Fibroblast of peridontal ligament (primary cell): ENCODE measurements around the gene FMNL2.

ENCODE experiments used
- DNase-seq: peaks from one replicate; pipeline ENCODE4 v3.0.0-alpha.2; 2010; ENCODE audit errors: extremely low read depth

FMNL2 gene

GRCh38 chr2:152425765-152426727 is 91.1 kb downstream of the FMNL2 start:
- no peak for DNase-seq

- no peak for DNase-seq
Observed at GRCh38 chr2:152426801-152427200, 91.8 kb downstream of the FMNL2 start.

- DNase-seq, result no peak
Observed at GRCh38 chr2:152427902-152428301, 92.9 kb downstream of the FMNL2 start.

GRCh38 chr2:152428800-152429582 is 94.0 kb downstream of the FMNL2 start:
- peak; percentile 26 for DNase-seq

GRCh38 chr2:152430876-152431275 is 95.9 kb downstream of the FMNL2 start:
- no peak for DNase-seq

- no peak for DNase-seq
Observed at GRCh38 chr2:152431370-152432098, 96.6 kb downstream of the FMNL2 start.

GRCh38 chr2:152432206-152432653 is 97.3 kb downstream of the FMNL2 start:
- peak; percentile 96 for DNase-seq

GRCh38 chr2:152432765-152433164 is 97.8 kb downstream of the FMNL2 start:
- no peak for DNase-seq

GRCh38 chr2:152433289-152433688 is 98.3 kb downstream of the FMNL2 start:
- no peak for DNase-seq

GRCh38 chr2:152433791-152434190 is 98.8 kb downstream of the FMNL2 start:
- DNase-seq, result no peak

GRCh38 chr2:152434395-152435182 is 99.6 kb downstream of the FMNL2 start:
- no peak for DNase-seq

- DNase-seq, result no peak
Observed at GRCh38 chr2:152436148-152436547, 101.2 kb downstream of the FMNL2 start.

- no peak for DNase-seq
Observed at GRCh38 chr2:152437276-152438108, 102.5 kb downstream of the FMNL2 start.

GRCh38 chr2:152440049-152440448 is 105.1 kb downstream of the FMNL2 start:
- DNase-seq, result no peak

- no peak for DNase-seq
Observed at GRCh38 chr2:152440460-152440859, 105.5 kb downstream of the FMNL2 start.

- no peak for DNase-seq
Observed at GRCh38 chr2:152441961-152442360, 107.0 kb downstream of the FMNL2 start.

GRCh38 chr2:152443771-152444170 is 108.8 kb downstream of the FMNL2 start:
- DNase-seq, result no peak

- DNase-seq, result no peak
Observed at GRCh38 chr2:152444448-152444847, 109.5 kb downstream of the FMNL2 start.

- DNase-seq, result no peak
Observed at GRCh38 chr2:152445375-152445774, 110.4 kb downstream of the FMNL2 start.

GRCh38 chr2:152445791-152446201 is 110.8 kb downstream of the FMNL2 start:
- peak; percentile 94 for DNase-seq
